ENCODE measurements around the gene TLCD2.

DNA sequence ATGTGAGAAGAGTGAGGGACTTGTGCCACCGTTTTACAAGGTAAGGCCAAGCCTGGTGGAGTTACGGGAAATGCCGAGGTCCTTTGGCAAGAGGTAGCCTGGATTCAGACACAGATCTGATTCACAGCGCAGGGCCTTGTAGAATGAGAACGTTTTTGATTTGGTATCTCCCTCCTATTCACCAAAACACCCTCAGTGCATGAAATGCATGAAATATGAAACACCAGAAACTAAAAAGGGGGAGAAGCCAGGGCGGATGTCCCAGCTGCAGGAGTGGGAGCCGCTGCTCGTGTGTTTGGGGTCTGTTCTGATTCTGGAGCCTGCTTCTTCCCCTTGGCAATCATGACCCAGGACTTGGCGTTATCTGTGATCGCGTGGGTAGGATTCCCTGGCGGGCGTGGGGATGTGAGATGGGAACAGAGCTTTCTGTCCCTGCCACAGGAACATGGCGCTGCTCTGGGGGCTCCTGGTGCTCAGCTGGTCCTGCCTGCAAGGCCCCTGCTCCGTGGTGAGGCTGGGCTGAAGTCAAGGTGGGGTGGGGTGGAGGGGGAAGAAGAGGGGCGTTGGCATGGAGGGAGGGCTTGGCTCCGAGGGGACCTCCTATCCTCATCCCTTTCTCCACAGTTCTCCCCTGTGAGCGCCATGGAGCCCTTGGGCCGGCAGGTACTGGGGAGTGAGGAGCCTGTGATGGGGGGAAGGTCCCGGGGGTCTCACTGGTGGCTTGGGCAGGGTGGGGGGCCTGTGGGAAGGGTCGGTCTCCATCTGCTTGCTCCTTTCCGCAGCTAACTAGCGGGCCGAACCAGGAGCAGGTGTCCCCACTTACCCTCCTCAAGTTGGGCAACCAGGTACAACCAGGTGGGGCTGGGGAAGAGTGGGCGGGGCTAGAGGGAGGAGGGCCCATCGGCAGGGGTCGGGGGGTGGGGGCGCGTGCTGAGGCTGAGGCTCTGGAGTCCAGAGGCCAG, 34.7 kb upstream of the TLCD2 start:
- no peak for TF ChIP-seq JUNB (IDR thresholded peaks at IDR 0.05; ENCODE audit: unreplicated experiment)
- TF ChIP-seq, protein P1, sequence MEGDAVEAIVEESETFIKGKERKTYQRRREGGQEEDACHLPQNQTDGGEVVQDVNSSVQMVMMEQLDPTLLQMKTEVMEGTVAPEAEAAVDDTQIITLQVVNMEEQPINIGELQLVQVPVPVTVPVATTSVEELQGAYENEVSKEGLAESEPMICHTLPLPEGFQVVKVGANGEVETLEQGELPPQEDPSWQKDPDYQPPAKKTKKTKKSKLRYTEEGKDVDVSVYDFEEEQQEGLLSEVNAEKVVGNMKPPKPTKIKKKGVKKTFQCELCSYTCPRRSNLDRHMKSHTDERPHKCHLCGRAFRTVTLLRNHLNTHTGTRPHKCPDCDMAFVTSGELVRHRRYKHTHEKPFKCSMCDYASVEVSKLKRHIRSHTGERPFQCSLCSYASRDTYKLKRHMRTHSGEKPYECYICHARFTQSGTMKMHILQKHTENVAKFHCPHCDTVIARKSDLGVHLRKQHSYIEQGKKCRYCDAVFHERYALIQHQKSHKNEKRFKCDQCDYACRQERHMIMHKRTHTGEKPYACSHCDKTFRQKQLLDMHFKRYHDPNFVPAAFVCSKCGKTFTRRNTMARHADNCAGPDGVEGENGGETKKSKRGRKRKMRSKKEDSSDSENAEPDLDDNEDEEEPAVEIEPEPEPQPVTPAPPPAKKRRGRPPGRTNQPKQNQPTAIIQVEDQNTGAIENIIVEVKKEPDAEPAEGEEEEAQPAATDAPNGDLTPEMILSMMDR (conservative IDR thresholded peaks at IDR 0.05; ENCODE audit: low read depth in 2 of 2): no peak
- TF ChIP-seq POLR2AphosphoS5 (IDR thresholded peaks at IDR 0.05; ENCODE audit: low read depth): no peak
- no peak for TF ChIP-seq EZH2 (IDR thresholded peaks at IDR 0.05; ENCODE audit: low read depth, unreplicated experiment)
- no peak for TF ChIP-seq EZH2phosphoT487 (IDR thresholded peaks at IDR 0.05; ENCODE audit: unreplicated experiment)
- TF ChIP-seq CREB1 (CRISPR knock-in tag; IDR thresholded peaks at IDR 0.05; ENCODE audit: low read depth): no peak
- no peak for TF ChIP-seq STAT1 (IDR thresholded peaks at IDR 0.05; ENCODE audit: unreplicated experiment)

All from GM23338 (cell line).